Measurements from ENCODE around the gene CDPF1.

CDPF1 gene

GRCh38 chr22:46250035-46250782, at the start of gene CDPF1:
Gene CDPF1, minus strand, starts transcription at chr22:46250293. Its CDS starts 2,009 bp downstream, at chr22:46248284.
- peak; percentile 77 to 86 (median 82) for DNase-seq

- no peak for DNase-seq
Observed at GRCh38 chr22:46299101-46299500, 49.0 kb upstream of the CDPF1 start.

- no peak for DNase-seq
Observed at GRCh38 chr22:46297151-46297812, 47.2 kb upstream of the CDPF1 start.

- peak; percentile 87 to 97 (median 96) for DNase-seq
Observed at GRCh38 chr22:46296257-46297150, 46.4 kb upstream of the CDPF1 start, which contains the start of gene GTSE1. Gene GTSE1, plus strand, starts transcription at chr22:46296870. Its CDS starts 531 bp downstream, at chr22:46297401.

GRCh38 chr22:46295277-46295971, 45.3 kb upstream of the CDPF1 start:
- no peak for DNase-seq

- no peak for DNase-seq
Observed at GRCh38 chr22:46294784-46295183, 44.7 kb upstream of the CDPF1 start.

GRCh38 chr22:46293577-46294260, 43.6 kb upstream of the CDPF1 start:
- DNase-seq: no peak

GRCh38 chr22:46292732-46293131, 42.6 kb upstream of the CDPF1 start:
- DNase-seq: no peak

- DNase-seq: no peak
Observed at GRCh38 chr22:46292173-46292572, 42.1 kb upstream of the CDPF1 start.

GRCh38 chr22:46290843-46291785, 41.0 kb upstream of the CDPF1 start:
- no peak for DNase-seq

GRCh38 chr22:46290121-46290842, 40.2 kb upstream of the CDPF1 start:
- no peak for DNase-seq

- no peak for DNase-seq
Observed at GRCh38 chr22:46289244-46289891, 39.3 kb upstream of the CDPF1 start.

GRCh38 chr22:46288846-46289243, 38.8 kb upstream of the CDPF1 start:
- no peak for DNase-seq

- no peak for DNase-seq
Observed at GRCh38 chr22:46287873-46288751, 38.0 kb upstream of the CDPF1 start.

- no peak for DNase-seq
Observed at GRCh38 chr22:46286941-46287872, 37.1 kb upstream of the CDPF1 start.

- no peak for DNase-seq
Observed at GRCh38 chr22:46286006-46286405, 35.9 kb upstream of the CDPF1 start.

Data from stimulated activated naive CD4-positive, alpha-beta T cell (primary cell).